GM12891 (cell line): Measurements from ENCODE around the gene MMP7.

Experiments
- DNase-seq: peaks from one replicate; pipeline ENCODE4 v3.0.0; 2011; ENCODE audit warnings: low spot score; ENCODE audit not compliant: insufficient read length
- FAIRE-seq: peaks from 2 replicates; lab custom pipeline; 2011; peaks lifted over from hg19 to GRCh38; lab: Jason Lieb, UNC
- PAX5 ChIP-seq: IDR thresholded peaks from 2 replicates; pipeline ENCODE4 v1.6.1; 2011; ENCODE audit warnings: low read length, moderate library complexity, mild to moderate bottlenecking; ENCODE audit not compliant: insufficient read depth, severe bottlenecking
- POLR2A ChIP-seq: IDR thresholded peaks from 2 replicates; pipeline ENCODE4 v1.6.1; 2011; ENCODE audit warnings: low read depth, low read length, control low read depth
- POLR2AphosphoS5 ChIP-seq: IDR thresholded peaks from 2 replicates; pipeline ENCODE4 v1.6.1; 2011; ENCODE audit warnings: low read depth, low read length, control low read depth
- POU2F2 ChIP-seq: IDR thresholded peaks from 2 replicates; pipeline ENCODE4 v1.6.1; 2011; ENCODE audit warnings: low read depth, mild to moderate bottlenecking, control low read depth, low read length, moderate library complexity
- SPI1 ChIP-seq: IDR thresholded peaks from 2 replicates; pipeline ENCODE4 v1.6.1; 2011; ENCODE audit warnings: low read depth, low read length, control low read depth
- TAF1 ChIP-seq: IDR thresholded peaks from 2 replicates; pipeline ENCODE4 v1.6.1; 2011; ENCODE audit warnings: low read depth, low read length, control low read depth

Gene MMP7

GRCh38 chr11:102545701-102546100 is 15.2 kb upstream of the MMP7 start:
- DNase-seq (no peak), FAIRE-seq (peak; percentile 73)
- TF ChIP-seq PAX5 (no peak), POLR2A (no peak), TAF1 (no peak), SPI1 (no peak), POU2F2 (no peak), POLR2AphosphoS5 (no peak)

GRCh38 chr11:102544594-102544993 is 14.0 kb upstream of the MMP7 start:
- DNase-seq: no peak
- FAIRE-seq: no peak
- TF ChIP-seq POU2F2: no peak
- TF ChIP-seq POLR2AphosphoS5: no peak
- no peak for TF ChIP-seq TAF1
- no peak for TF ChIP-seq POLR2A
- TF ChIP-seq PAX5: no peak
- TF ChIP-seq SPI1: no peak

- DNase-seq (no peak), FAIRE-seq (no peak)
- TF ChIP-seq PAX5 (no peak), SPI1 (no peak), POLR2A (no peak), POU2F2 (no peak), POLR2AphosphoS5 (no peak), TAF1 (no peak)
These were observed 9.0 kb upstream of the MMP7 start for GRCh38 chr11:102539567-102539966.

GRCh38 chr11:102538932-102539331 is 8.4 kb upstream of the MMP7 start:
- DNase-seq (no peak), FAIRE-seq (no peak)
- TF ChIP-seq TAF1: no peak
- TF ChIP-seq SPI1: no peak
- TF ChIP-seq PAX5: no peak
- TF ChIP-seq POU2F2: no peak
- TF ChIP-seq POLR2AphosphoS5: no peak
- no peak for TF ChIP-seq POLR2A

GRCh38 chr11:102534261-102534872 is 3.8 kb upstream of the MMP7 start:
- DNase-seq (no peak), FAIRE-seq (peak; percentile 74)
- no peak for TF ChIP-seq POU2F2
- TF ChIP-seq POLR2AphosphoS5: no peak
- TF ChIP-seq POLR2A: no peak
- TF ChIP-seq PAX5: no peak
- TF ChIP-seq TAF1: no peak
- no peak for TF ChIP-seq SPI1

GRCh38 chr11:102528618-102529017 is 1.9 kb downstream of the MMP7 start:
- FAIRE-seq: no peak
- DNase-seq: no peak
- TF ChIP-seq PAX5 (no peak), POLR2AphosphoS5 (no peak), SPI1 (no peak), POU2F2 (no peak), POLR2A (no peak), TAF1 (no peak)

GRCh38 chr11:102527684-102528083 is 2.9 kb downstream of the MMP7 start:
- no peak for DNase-seq
- TF ChIP-seq PAX5 (no peak), POU2F2 (no peak), POLR2A (no peak), TAF1 (no peak), SPI1 (no peak), POLR2AphosphoS5 (no peak)
- no peak for FAIRE-seq

- FAIRE-seq: no peak
- no peak for DNase-seq
- no peak for TF ChIP-seq SPI1
- no peak for TF ChIP-seq POLR2A
- no peak for TF ChIP-seq TAF1
- TF ChIP-seq POLR2AphosphoS5: no peak
- no peak for TF ChIP-seq POU2F2
- no peak for TF ChIP-seq PAX5
These were observed 3.5 kb downstream of the MMP7 start for GRCh38 chr11:102527041-102527440.

- TF ChIP-seq PAX5 (no peak), POLR2AphosphoS5 (no peak), POU2F2 (no peak), SPI1 (no peak), TAF1 (no peak), POLR2A (no peak)
- FAIRE-seq (no peak), DNase-seq (no peak)
These were observed 6.7 kb downstream of the MMP7 start for GRCh38 chr11:102523887-102524286.

GRCh38 chr11:102523189-102523570 is 7.4 kb downstream of the MMP7 start:
- FAIRE-seq (no peak), DNase-seq (no peak)
- TF ChIP-seq POLR2AphosphoS5 (no peak), TAF1 (no peak), SPI1 (no peak), PAX5 (no peak)
